Measurements from ENCODE around the gene PAX6. TPM values are rescaled to one million over a fixed set of nuclear protein-coding genes. Genes with fewer than 3 reads are reported as not detected.

The PAX6 gene
- total RNA-seq, 4 donors from 2014 or later: not detected

GRCh38 chr11:31805629-31806185 is 5.4 kb downstream of the PAX6 start:
- no peak for TF ChIP-seq CTCF (IDR thresholded peaks at IDR 0.05; ENCODE audit: low read depth)

GRCh38 chr11:31805037-31805628 is 6.0 kb downstream of the PAX6 start:
- no peak for TF ChIP-seq CTCF (IDR thresholded peaks at IDR 0.05; ENCODE audit: low read depth)

GRCh38 chr11:31804312-31805036 is 6.6 kb downstream of the PAX6 start:
- no peak for TF ChIP-seq CTCF (IDR thresholded peaks at IDR 0.05; ENCODE audit: low read depth)

- no peak for TF ChIP-seq CTCF (IDR thresholded peaks at IDR 0.05; ENCODE audit: low read depth)
Measured at GRCh38 chr11:31803813-31804311, 7.3 kb downstream of the PAX6 start.

GRCh38 chr11:31802990-31803812 is 7.9 kb downstream of the PAX6 start:
- no peak for TF ChIP-seq CTCF (IDR thresholded peaks at IDR 0.05; ENCODE audit: low read depth)

- no peak for TF ChIP-seq CTCF (IDR thresholded peaks at IDR 0.05; ENCODE audit: low read depth)
Measured at GRCh38 chr11:31802609-31802989, 8.5 kb downstream of the PAX6 start.
